ENCODE measurements around the gene RASGRF1. TPM values are rescaled to one million over a fixed set of nuclear protein-coding genes. Genes with fewer than 3 reads are reported as not detected.

RASGRF1 gene
- total RNA-seq, 1 donor from 2014 or later = 0.07 TPM

DNA sequence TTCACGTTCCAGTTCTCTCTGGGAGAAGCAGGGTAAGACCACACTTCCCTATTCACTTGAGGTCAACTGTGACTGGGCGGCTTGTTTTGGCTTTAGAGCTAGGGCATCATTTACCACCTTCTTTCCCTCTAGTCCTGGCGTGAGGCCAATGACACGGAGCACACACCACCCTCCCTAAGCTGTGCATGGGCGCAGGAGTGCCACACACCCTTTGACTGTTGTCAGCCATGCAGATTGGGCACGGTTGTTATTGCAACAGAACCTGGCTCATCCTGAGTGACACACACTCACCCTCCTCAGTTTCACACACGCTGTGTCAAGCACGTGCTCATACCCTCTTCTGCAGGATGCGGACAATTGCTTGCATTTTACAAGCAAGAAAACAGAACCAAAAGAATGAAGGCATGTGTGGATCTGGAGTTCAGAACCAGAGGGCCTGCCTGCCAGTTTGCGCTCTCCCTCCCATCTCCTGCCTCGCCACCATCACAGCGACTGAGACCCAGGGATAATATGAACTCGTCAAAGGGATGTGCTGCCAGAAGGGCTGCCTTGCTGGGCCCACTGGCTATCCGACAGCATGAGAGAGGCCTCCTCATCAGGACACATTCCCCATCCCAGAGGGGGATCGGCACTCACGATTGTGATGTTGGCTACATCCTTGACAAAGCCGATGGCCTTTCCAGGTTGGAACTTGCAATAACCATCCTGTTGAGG lies 163.3 kb downstream of the RASGRF1 start:
- no peak for DNase-seq (ENCODE audit: low spot score in 2 of 2, unreplicated experiment in 2 of 2)
- TF ChIP-seq, protein P1, sequence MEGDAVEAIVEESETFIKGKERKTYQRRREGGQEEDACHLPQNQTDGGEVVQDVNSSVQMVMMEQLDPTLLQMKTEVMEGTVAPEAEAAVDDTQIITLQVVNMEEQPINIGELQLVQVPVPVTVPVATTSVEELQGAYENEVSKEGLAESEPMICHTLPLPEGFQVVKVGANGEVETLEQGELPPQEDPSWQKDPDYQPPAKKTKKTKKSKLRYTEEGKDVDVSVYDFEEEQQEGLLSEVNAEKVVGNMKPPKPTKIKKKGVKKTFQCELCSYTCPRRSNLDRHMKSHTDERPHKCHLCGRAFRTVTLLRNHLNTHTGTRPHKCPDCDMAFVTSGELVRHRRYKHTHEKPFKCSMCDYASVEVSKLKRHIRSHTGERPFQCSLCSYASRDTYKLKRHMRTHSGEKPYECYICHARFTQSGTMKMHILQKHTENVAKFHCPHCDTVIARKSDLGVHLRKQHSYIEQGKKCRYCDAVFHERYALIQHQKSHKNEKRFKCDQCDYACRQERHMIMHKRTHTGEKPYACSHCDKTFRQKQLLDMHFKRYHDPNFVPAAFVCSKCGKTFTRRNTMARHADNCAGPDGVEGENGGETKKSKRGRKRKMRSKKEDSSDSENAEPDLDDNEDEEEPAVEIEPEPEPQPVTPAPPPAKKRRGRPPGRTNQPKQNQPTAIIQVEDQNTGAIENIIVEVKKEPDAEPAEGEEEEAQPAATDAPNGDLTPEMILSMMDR (IDR thresholded peaks at IDR 0.05; ENCODE audit: unreplicated experiment) = no peak
- Mint-ChIP-seq H3K4me1 (peaks cover 28% of the 10 kb centered on the region), H3K36me3 (peaks cover 35% of the 10 kb centered on the region), H3K9me3 (no peaks in the 10 kb centered on the region), H3K4me3 (no peak overlapping the region), H3K27ac (no peak overlapping the region), H3K27me3 (ENCODE audit: low read depth) (no peaks in the 10 kb centered on the region)

DNA sequence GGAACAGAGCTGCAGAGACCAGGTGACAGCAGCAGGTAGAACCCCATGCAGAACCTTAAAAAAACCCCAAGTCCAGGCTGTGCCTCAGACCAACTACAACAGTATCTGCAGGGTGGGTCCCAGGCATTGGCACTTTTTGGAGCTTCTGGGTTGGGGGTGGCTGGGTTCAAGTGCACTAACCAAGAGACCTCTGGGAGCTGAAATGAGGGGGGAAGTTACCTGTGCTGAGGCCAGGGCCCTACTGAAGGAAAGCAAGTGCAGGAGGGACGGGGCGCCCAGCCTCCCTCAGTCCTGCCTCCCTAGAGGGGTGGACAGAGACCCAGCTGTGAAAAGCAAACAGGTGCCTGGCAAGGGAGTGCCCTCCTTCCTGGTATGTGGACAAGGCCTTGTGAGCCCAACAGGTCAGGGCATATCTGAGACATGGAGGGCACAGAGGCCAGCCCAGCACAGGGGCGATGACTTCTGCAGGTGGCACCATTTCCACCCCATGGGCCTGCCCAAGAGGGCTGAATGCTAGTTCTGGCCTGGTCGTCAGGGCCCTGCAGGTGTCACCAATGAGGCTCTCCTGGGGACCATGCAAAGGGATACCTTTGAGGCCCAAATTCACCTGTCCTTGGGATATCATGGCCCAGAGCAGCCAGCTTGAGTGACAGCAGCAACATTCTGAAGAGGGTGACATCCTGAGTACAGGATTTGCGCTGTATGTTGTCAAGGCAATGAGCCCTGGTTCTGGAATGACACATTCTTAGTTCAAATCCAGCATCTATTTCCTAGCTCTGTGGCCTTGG lies 164.4 kb downstream of the RASGRF1 start:
- TF ChIP-seq, protein P1 (IDR thresholded peaks at IDR 0.05; ENCODE audit: unreplicated experiment) = no peak
- peaks cover 40% of the 10 kb centered on the region for H3K36me3 Mint-ChIP-seq
- H3K4me1 Mint-ChIP-seq = peaks cover 28% of the 10 kb centered on the region

DNA sequence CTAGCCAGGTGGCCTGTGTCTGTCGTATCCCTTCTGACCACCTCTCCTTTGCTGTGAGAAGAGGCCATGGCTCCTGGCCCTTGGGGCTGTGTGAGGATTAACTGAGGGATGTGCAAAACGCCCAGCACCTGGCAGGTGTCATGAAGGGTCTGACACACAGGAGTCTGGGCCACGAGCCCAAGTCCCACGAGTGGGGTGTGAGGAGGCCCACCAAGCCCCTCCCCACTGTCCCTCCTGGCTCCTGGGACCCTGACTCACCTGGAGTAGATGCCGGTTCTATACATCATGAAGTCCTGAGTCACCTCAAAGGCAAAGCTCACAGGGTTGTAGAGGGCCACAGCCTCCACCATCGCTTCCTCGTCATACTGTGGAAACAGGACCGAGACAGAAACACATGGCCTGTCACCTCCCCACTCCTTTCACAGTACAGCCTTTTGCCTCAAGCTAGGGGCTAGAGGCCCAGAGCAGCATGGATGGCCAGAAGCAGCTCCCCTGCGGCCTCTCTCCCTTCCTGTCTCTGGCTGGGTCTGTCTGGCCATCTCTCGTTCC lies 165.4 kb downstream of the RASGRF1 start:
- Mint-ChIP-seq H3K4me3 (no peak overlapping the region), H3K27me3 (ENCODE audit: low read depth) (no peaks in the 10 kb centered on the region), H3K27ac (no peak overlapping the region), H3K36me3 (peaks cover 39% of the 10 kb centered on the region), H3K4me1 (peaks cover 20% of the 10 kb centered on the region), H3K9me3 (no peaks in the 10 kb centered on the region)
- no peak for DNase-seq (ENCODE audit: low spot score in 2 of 2, unreplicated experiment in 2 of 2)
- TF ChIP-seq, protein P1 (IDR thresholded peaks at IDR 0.05; ENCODE audit: unreplicated experiment) = no peak

More for the DNA sequence above, 164.4 kb downstream of the RASGRF1 start:
- H3K27me3 Mint-ChIP-seq (ENCODE audit: low read depth) = no peaks in the 10 kb centered on the region
- DNase-seq (ENCODE audit: low spot score in 2 of 2, unreplicated experiment in 2 of 2) = no peak
- no peak overlapping the region for H3K4me3 Mint-ChIP-seq
- H3K9me3 Mint-ChIP-seq = no peaks in the 10 kb centered on the region
- H3K27ac Mint-ChIP-seq = no peak overlapping the region

- Mint-ChIP-seq H3K27me3 (ENCODE audit: low read depth) (no peaks in the 10 kb centered on the region), H3K27ac (peak overlapping the region; percentile 23), H3K4me3 (no peak overlapping the region), H3K9me3 (no peaks in the 10 kb centered on the region), H3K36me3 (peaks cover 43% of the 10 kb centered on the region), H3K4me1 (peaks cover 8% of the 10 kb centered on the region)
- DNase-seq (ENCODE audit: low spot score in 2 of 2, unreplicated experiment in 2 of 2) = no peak
- TF ChIP-seq, protein P1 (IDR thresholded peaks at IDR 0.05; ENCODE audit: unreplicated experiment) = no peak
These were observed 166.9 kb downstream of the RASGRF1 start for GRCh38 chr15:78923480-78924360.

DNA sequence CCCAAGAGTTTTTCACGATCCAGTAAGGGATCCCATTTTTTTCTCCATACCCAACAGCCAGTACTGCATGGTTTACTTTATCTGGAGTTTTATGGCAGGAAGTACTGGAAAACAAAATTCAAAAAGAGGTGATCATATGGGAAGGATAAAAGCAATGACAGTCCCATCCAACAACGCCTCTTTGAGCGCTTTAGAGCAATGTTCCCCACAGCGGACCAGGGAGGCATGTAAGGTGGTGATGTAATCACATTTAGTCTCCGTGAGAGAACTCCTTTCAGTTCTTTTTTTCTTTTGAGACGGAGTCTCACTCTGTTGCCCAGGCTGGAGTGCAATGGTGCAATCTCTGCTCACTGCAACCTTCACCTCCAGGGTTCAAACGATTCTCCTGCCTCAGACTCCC lies 167.6 kb downstream of the RASGRF1 start:
- H3K36me3 Mint-ChIP-seq = peaks cover 44% of the 10 kb centered on the region
- TF ChIP-seq, protein P1 (IDR thresholded peaks at IDR 0.05; ENCODE audit: unreplicated experiment) = no peak
- DNase-seq (ENCODE audit: low spot score in 2 of 2, unreplicated experiment in 2 of 2) = no peak
- peak overlapping the region; percentile 87 for H3K27ac Mint-ChIP-seq
- H3K27me3 Mint-ChIP-seq (ENCODE audit: low read depth) = no peaks in the 10 kb centered on the region
- H3K4me3 Mint-ChIP-seq = no peak overlapping the region
- peaks cover 8% of the 10 kb centered on the region for H3K4me1 Mint-ChIP-seq
- H3K9me3 Mint-ChIP-seq = no peaks in the 10 kb centered on the region

Measured in mesothelial cell of epicardium (in vitro differentiated cells).